ENCODE data around the gene DNAJC6.

- no peak for TF ChIP-seq CTCF (IDR thresholded peaks at IDR 0.05)
- no peak for TF ChIP-seq POLR2A (IDR thresholded peaks at IDR 0.05)
- no peak for TF ChIP-seq POLR2AphosphoS5 (IDR thresholded peaks at IDR 0.05)
- TF ChIP-seq EP300 (IDR thresholded peaks at IDR 0.05) = no peak
Observed at GRCh38 chr1:65359888-65360287, 50.5 kb downstream of the DNAJC6 start.
